HG03097 (cell line): Measurements from ENCODE around the gene ANAPC2.
"Not testable (repeated sequence)": the region's sequence is repeated elsewhere in the genome, so short reads cannot be mapped to it uniquely, and the experiment has no call there.

Experiments
- ATAC-seq: cut with Tn5 transposase; IDR thresholded peaks from one replicate; pipeline ENCODE4 v1.9.1; 2021; ENCODE audit not compliant: unreplicated experiment, low FRiP score

Gene ANAPC2

DNA sequence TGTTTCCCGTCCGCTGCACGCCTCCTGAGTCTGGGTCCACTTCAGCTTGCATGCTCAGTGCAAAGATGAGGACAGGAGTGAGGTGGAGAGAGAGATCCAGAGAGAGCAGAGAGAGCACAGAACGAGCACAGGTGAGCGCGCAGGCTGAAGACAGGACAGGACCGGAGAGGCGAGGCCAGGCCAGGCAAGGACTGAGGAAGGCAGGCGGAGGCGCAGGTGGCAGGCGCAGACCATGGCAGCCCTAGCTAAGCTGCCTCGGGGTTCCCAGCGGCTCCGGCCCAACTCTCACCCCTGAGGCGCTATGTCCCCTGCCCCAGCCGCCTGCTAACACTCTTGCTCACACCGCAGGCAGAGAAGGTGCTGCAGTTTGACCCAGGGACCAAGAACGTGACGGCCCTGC, 39.7 kb downstream of the ANAPC2 start:
- no peak for ATAC-seq

DNA sequence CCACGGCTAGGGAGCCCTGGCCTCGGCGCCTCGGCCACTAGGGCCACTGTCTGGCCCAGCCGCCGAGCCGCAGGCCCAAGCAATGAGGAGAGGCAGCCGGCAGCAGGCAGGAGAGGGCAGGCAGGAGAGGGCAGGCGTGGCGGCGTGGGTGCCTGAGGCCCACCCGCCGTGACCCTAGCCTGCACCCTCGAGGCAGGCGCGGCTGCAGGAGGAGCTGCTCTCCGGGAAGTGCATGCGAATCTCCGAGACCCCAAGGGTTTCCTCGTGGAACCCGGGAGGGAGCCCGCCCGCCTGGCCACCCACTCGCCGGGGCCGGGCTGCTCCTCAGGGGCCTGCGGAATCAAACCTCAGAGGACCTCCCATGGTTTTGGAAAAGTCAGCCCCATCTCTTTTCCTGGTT, 40.1 kb downstream of the ANAPC2 start:
- ATAC-seq: no peak

DNA sequence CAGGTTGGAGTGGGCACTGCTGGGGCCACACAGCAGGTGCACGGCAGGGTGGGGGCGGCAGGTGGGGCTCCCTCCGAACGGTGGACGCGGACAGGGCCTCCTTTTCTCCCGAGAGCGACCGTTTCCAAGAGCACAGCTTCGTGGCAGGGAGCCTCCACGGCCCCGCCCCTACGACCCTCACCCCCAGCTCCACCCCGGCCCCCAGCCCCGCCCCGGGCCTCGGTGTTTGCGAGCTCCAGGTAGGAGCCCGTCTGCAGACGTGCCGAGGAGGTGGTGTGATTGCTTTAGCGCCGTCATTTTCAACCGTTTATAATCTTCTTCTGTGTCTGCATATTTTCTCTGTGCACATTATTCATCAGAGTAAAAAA, 40.6 kb downstream of the ANAPC2 start:
- ATAC-seq: no peak

DNA sequence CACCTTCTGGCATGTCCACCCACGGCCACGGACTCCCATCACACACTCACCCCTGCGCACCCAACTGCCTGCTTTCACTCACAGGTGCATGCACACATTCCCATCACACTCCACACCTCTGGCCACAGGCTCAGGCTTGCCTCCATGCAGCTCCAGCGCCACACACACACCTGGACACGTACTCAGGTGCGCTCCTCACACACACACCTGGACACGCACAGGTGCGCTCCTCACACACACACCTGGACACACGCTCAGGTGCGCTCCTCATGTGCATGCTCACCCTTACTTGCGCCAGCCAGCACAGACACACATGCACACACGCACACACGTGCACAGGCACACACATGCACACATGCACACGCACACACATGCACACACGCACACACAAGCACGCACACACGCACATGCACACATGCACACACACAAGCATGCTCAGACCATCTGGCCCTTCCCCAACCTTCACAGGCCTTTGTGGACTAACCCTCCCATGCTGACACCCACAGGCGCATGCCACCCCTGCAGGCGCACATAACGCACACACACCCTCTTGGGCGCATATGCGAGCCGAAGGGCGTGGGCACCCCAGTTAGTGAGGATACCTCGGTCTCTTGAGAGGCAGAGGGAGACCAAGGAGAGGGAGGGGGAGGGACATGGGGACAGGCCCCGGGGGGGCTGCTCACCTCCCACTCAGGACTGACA, 41.1 kb downstream of the ANAPC2 start:
- no peak for ATAC-seq

DNA sequence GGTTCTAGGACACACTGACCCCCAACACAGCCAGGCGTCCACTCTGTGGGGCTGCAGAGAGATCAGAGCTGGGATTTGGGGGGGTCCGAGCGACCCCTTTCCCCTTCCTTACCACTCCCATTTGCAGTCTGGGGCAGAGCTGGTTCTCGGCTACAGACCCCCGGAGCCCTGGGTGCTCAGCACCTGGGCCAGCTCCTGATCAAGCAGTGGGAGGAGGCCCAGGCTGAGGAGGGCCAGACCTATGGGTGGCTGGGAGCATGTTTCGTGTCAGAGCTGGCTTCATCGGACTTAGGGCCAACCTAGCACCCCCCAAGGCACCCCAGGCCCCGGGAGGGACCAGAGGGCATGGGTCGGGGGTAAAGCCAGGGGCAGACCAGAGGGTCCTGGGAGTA, 41.8 kb downstream of the ANAPC2 start:
- ATAC-seq: no peak

DNA sequence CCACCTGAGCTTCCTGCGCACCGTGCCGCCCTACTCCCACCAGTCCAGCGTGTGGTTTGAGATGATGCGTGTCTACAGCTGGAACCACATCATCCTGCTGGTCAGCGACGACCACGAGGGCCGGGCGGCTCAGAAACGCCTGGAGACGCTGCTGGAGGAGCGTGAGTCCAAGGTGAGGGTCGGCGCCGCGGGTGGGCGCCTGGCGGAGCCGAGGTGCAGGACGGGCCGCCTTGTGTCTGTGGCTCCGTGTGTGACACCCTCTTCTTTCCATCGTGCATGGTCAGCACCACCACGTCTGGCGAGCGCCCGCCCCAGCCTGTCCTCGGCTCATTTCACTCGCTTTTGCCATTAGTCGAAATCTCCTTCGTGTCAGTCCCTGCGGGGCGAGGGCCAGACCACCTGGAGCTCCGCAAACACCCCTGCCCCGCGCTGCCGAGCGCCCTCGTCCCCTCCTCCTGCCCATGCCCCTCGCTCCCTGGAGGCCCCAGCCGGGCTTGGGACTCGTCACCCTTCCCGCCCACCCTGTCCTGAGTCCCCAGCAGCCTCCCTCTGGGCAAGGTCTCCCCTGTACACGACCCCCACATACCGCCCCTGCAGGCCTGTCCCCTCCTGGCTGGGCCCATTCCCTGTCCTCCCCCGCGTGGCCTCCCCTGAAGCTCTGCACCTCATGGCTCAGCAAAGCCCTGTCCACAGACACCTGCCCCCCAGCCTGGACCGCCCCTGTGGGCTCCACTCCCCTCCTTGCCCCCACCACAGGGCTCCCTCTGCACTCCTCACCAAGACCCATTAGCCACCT, 42.4 kb downstream of the ANAPC2 start:
- ATAC-seq: no peak

DNA sequence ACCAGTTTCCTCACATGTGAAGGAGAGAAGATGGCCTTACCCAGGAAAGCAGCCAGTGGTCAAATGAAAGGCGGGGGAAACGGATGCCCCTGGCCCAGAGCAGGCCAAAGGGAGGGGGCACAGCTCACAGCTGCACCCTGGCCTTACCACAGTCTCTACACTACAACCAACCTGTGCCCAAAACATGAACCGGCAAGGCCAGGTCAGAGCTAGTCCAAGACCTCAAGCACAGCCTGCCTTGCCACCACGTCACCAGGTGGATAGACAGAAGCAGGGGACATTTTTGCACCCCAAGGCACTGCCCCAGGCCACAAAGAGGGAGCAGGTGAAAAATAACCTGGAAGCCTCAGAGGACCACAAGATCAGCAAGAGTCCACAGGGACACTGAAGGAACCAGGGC, 44.9 kb downstream of the ANAPC2 start:
- ATAC-seq: no peak

DNA sequence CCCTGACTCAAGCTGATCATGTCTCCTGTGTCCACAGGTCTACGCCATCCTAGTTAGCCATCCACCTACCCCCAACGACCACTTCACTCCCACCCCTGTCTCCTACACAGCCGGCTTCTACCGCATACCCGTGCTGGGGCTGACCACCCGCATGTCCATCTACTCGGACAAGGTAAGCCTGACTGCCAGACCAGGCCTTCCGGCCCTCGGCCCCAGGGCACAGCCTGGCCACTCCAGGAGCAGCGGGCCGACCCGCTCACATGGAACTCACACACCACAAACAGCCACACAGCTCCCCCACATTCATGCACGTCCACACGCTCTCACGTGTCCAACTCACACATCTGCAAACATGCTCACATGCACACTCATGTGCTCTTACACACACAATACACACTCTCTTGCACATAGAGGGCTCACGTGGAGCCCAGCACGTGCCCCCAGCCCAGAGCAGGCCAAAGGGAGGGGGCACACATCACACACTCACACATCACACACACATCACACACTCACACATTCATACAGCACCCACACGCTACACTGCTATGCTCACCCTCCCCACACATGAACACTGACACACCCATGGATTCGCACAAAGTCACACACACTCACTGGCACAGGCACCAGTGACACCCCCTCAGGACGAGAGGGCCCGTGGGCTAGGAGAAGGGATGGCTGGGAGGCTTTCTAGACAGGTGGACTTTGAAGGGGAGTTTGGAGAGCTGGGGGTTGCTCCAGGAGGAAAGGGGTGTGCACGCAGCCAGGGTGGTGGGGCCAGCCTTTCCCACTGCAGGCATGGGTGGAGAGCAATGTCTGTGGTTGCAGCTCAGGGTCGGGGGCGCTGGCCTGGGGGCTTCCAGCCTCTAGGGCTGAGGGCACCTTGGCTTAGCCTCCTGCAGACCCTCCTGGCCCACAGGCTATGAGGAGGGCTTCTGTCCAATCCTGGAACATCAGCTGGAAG, 46.1 kb downstream of the ANAPC2 start:
- no peak for ATAC-seq

DNA sequence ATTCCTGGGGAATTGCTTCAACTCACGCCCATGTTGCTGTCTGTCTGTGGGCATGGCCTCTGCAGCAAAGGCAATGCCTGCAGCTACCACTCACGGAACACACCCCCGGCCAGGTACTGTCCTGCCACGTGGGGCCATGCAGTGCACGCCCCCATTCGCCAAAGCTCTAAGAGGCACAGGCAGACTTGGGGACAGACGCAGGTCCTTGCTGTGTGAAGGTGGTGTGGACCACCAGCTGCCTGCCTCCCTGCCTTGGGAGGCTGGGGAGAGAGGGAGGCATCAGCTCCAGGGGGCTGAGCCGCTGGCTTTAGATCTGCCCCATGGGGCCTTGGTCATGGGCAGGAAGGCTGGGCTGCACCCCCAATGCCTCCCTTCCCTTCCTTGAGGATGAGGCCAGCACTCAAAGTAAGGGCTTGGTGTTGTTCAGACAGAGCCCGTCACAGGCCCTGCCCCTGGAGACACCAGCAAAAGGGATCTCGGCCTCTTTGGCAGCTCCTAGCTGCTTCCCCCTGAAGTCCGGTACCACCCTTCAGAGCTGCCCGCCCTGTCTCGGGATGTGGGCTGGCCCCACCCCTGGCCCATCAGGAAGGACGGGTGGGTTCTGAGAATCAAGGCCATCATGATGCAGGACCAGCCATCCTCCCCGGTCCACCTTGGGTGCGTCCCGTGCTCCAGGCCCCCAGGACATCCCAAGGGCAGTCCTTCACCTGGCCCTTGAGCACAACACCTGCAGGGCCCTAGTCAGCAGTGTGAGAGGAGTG, 47.1 kb downstream of the ANAPC2 start:
- ATAC-seq: no peak

DNA sequence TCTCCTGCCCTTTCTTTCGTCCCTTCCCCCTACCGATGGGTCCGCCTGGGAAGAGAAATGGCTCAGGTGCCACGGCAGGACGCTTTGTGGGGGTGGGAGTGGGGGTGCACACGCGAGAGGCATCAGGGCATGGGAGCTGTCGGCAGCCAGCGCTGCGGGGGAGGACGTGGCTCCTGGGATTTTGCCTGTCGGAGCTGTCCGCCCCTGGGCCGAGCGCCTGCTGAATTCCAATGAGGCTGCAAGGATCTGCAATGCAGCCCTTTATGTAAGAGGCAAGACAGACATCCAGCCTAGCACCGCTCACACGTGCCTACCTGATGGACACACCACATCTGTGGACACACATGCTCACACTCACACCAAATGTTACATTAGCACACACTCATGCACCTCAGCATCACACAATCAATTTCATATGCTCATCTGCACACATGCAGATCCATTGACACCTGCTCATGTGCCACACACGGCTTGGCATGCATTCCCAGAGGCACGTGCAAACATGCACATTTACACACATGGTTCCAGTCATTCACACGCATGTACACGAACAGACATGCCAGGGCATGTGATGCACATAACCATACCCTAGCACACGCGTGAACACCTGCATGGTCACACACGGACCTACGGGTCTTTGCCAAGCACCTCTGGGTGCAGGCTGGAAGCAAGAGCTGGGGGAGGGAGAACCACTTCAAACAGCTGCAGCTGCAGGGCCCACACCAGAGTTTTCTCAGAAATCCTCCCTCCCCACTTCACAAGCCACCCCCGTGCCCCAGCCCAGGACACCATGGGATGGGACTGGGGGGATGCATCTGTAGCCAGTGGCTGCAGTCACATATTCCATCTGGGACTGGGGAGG, 48.0 kb downstream of the ANAPC2 start:
- no peak for ATAC-seq

DNA sequence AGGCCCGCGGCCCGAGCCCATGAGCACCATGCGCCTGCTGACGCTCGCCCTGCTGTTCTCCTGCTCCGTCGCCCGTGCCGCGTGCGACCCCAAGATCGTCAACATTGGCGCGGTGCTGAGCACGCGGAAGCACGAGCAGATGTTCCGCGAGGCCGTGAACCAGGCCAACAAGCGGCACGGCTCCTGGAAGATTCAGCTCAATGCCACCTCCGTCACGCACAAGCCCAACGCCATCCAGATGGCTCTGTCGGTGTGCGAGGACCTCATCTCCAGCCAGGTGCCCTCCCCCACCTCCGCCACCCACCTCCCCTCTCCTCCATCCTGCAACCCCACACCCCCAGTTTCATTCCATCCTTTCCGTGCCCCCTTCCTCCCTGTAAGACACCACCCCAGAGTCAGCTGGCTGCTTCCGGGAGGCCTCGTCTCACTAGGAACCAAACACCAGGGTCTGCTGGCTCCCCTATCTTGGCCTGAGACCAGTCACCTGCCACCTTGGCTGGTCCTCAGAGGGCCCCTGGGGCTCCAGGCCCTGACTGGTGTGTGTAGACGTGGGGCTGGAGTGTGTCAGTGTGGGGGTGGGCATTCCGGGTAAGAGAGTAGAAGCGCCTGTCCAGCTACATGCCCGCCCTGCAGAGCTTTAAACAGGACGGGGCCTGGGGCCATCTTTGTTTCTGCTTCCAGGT, 48.8 kb downstream of the ANAPC2 start:
- ATAC-seq: no peak

DNA sequence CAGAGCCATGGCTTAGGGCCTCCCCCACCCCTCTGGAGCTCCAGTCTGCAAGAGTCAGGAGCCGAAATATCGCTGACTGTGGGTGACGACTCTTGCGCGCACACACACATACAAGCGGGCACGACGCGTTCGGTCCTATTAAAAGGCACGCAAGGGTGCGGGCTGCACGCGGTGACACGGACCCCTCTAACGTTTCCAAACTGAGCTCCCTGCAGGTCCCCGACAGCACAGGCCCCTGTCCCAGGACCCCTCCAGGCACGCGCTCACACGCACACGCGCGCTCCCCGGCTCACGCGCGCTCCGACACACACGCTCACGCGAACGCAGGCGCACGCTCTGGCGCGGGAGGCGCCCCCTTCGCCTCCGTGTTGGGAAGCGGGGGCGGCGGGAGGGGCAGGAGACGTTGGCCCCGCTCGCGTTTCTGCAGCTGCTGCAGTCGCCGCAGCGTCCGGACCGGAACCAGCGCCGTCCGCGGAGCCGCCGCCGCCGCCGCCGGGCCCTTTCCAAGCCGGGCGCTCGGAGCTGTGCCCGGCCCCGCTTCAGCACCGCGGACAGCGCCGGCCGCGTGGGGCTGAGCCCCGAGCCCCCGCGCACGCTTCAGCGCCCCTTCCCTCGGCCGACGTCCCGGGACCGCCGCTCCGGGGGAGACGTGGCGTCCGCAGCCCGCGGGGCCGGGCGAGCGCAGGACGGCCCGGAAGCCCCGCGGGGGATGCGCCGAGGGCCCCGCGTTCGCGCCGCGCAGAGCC, 49.5 kb downstream of the ANAPC2 start, which contains the start of gene GRIN1:
GRIN1 (plus strand) TSS at position 433 of the 746 bp plus-strand sequence. CDS start 333 bp downstream, outside the sequence.
- ATAC-seq: no peak

DNA sequence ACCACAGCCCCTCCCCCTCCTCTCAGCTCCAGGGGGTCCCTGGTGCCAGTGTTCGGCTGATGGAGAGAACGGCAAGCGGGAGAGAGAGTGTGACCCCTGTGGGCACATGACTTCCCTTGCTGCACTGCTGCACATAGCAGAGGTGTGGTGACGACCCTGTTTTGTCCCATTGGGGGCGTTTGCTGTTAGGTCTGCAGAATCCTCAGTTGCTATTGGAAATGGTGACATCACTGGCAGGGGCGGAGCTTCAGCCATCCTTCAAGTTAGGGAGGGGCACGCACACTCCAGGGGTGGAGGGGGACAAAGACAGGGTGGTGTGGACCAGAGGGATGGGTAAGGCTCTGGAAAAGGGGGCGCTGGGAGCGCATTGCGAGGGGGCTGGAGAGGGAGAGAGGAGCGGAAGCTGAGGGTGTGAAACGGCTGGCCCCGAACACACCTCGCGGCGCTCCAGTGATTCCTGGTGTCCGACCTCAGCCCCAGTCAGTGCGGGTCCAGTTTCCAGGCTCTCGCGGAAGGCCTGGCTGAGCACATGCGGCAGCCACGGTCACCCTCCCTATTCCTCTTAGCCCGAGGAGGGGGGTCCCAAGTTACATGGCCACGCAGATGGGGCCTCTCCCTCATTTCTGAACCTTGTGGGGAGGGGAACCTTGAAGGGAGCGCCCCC, 50.2 kb downstream of the ANAPC2 start:
- ATAC-seq: no peak

DNA sequence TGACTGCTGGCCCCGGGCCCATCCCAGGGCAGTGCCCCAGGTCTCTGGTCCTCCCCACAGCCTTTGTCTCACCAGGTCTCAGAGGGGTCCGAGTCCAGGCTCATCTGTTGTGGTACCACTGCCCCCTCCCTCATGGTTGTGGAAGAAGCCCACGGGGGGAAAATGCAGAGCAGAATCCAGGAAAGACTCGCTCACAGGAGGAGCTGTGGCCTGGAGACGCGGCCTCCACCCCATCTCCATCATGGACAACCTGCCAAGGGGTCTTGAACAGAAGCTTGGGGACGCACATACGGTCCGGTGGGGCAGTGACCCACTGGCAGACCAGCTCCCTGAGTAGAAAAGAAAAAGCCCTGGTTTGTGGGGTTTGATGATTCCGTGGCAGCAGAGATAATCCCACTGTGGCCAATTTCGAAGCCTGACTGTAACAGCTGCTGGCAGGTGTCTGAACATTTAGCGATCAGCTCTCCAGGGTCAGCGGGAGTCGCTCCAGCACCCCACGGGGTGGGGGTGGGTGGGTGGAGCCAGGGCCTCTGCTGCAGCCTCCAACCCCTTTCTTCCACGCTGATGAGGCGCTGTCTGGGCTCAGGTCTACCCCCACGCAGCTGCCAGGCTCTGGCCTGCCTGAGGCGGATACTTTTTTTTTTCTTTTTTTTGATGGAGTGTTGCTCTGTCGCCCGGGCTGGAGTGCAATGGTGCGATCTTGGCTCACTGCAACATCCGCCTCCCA, 51.3 kb downstream of the ANAPC2 start:
- ATAC-seq: no peak

DNA sequence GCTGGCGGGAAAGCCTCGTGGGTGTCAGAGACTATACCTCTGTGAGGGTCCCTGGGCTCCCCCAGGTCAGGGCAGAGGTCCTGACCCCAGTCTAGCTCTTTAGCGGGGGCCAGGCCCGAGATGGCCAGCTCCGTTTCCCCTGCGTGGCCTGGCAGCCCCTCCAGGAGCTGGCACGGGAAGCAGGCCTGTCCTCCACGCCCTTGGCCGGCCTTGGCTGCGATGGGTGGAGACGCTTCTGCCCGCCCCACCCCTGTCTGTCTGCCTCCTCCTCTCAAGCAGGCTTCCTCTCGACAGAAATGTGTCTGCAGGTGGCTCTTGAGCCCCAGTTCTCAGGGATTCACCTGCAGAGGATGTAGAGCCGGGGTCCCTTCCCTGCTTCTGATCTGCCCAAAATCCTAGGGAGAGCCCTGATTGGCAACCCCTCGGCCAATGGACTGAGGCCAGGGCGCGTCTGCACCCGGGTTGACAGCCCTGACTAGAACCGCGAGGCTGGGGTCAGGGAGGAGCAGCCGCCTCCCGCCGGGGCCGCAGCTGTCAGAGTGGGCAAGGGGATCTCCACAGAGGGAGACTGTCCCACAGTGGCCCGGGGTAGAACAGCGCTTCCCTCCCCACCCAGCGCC, 52.0 kb downstream of the ANAPC2 start:
- ATAC-seq: no peak

DNA sequence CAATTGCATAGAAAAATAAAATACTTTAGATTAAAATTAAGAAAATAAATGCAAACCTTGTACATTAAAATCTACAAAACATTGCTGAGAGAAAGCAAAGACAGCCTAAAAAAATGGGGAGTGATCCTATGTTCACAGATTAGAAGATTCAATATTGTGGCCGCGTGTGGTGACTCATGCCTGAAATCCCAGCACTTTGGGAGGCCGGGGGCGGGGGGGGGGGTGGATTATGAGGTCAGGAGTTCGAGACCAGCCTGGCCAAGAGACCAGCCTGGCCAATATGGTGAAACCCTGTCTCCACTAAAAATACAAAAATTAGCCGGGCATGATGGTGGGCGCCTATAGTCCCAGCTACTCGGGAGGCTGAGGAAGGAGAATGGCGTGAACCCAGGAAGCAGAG, 53.2 kb downstream of the ANAPC2 start:
- ATAC-seq: not testable (repeated sequence)

DNA sequence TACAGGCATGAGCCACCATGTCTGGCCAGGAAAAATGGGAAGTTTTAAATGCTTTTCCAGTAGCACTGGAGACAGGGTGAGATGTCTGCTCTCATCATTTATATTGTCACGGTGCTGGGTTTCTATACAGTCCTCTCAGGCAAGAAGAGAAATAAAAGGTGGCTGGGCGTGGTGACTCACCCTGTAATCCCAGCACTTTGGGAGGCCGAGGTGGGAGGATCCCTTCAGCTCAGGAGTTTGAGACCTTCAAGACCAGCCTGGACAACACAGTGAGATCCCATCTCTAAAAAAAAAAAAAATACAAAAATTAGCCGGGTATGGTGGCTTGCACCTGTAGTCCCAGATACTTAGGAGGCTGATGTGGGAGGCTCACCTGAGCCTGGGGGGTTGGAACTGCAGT, 54.2 kb downstream of the ANAPC2 start:
- ATAC-seq: no peak
